H9 (cell line): ENCODE results near the gene DDX60. TPM values are rescaled to one million over a fixed set of nuclear protein-coding genes. Genes with fewer than 3 reads are reported as not detected.

Experiments used
- DNase-seq: peaks from one replicate; pipeline ENCODE4 v3.0.0-alpha.2; 2017
- H2AFZ ChIP-seq: one replicate; pipeline ENCODE4 v1.6.1; 2013; ENCODE audit warnings: mild to moderate bottlenecking, low read length, control low read depth, moderate library complexity
- H2AK5ac ChIP-seq: 2 replicates; pipeline ENCODE4 v1.6.1; 2013; ENCODE audit warnings: low read length, control low read depth, mixed read lengths; ENCODE audit not compliant: insufficient read length
- H2BK120ac ChIP-seq: one replicate; pipeline ENCODE4 v1.6.1; 2013; ENCODE audit warnings: low read depth, mild to moderate bottlenecking, low read length, control low read depth, inconsistent platforms; ENCODE audit not compliant: poor library complexity, severe bottlenecking
- H2BK12ac ChIP-seq: 2 replicates; pipeline ENCODE4 v1.6.1; 2013; ENCODE audit warnings: low read length, control low read depth, mixed read lengths, low read depth; ENCODE audit not compliant: insufficient read length
- H2BK15ac ChIP-seq: 2 replicates; pipeline ENCODE4 v1.6.1; 2013; ENCODE audit warnings: low read depth, low read length, control low read depth
- H2BK20ac ChIP-seq: one replicate; pipeline ENCODE4 v1.6.1; 2013; ENCODE audit warnings: low read depth, mild to moderate bottlenecking, low read length, control low read depth, inconsistent platforms; ENCODE audit not compliant: poor library complexity, severe bottlenecking
- H2BK5ac ChIP-seq: 2 replicates; pipeline ENCODE4 v1.6.1; 2013; ENCODE audit warnings: low read length, control low read depth, mixed read lengths; ENCODE audit not compliant: insufficient read length
- H3K14ac ChIP-seq: 2 replicates; pipeline ENCODE4 v1.6.1; 2013; ENCODE audit warnings: low read length, control low read depth; ENCODE audit not compliant: insufficient read depth
- H3K18ac ChIP-seq: 2 replicates; pipeline ENCODE4 v1.6.1; 2013; ENCODE audit warnings: low read depth, mild to moderate bottlenecking, mixed read lengths, low read length, control low read depth; ENCODE audit not compliant: insufficient read length
- H3K23ac ChIP-seq: 2 replicates; pipeline ENCODE4 v1.6.1; 2013; ENCODE audit warnings: low read length, control low read depth, mixed read lengths, low read depth; ENCODE audit not compliant: insufficient read length
- H3K23me2 ChIP-seq: 2 replicates; pipeline ENCODE4 v1.6.1; 2013; ENCODE audit warnings: low read depth, mild to moderate bottlenecking, mixed read lengths, low read length, control low read depth; ENCODE audit not compliant: insufficient read length, poor library complexity, severe bottlenecking
- H3K27ac ChIP-seq: 2 replicates; pipeline ENCODE4 v1.5.1; 2013; ENCODE audit warnings: low read length, control low read depth, mixed read lengths, low read depth; ENCODE audit not compliant: insufficient read length
- H3K27me3 ChIP-seq: 2 replicates; pipeline ENCODE4 v1.6.1; 2013; ENCODE audit warnings: low read length, control low read depth, inconsistent platforms; ENCODE audit not compliant: insufficient read depth
- H3K4ac ChIP-seq: 2 replicates; pipeline ENCODE4 v1.6.1; 2013; ENCODE audit warnings: low read depth, mild to moderate bottlenecking, control low read depth, inconsistent platforms, low read length, moderate library complexity
- H3K4me1 ChIP-seq: 2 replicates; pipeline ENCODE4 v1.6.1; 2013; ENCODE audit warnings: low read length, control low read depth, inconsistent platforms; ENCODE audit not compliant: insufficient read depth
- H3K4me2 ChIP-seq: 2 replicates; pipeline ENCODE4 v1.6.1; 2013; ENCODE audit warnings: low read length, control low read depth, mixed read lengths; ENCODE audit not compliant: insufficient read length, insufficient read depth
- H3K56ac ChIP-seq: 2 replicates; pipeline ENCODE4 v1.6.1; 2013; ENCODE audit warnings: low read depth, mild to moderate bottlenecking, mixed read lengths, low read length, control low read depth; ENCODE audit not compliant: insufficient read length
- H3K79me1 ChIP-seq: 2 replicates; pipeline ENCODE4 v1.6.1; 2013; ENCODE audit warnings: low read depth, mild to moderate bottlenecking, moderate library complexity, low read length, control low read depth, inconsistent platforms; ENCODE audit not compliant: insufficient read depth, poor library complexity, severe bottlenecking
- H3K79me2 ChIP-seq: 2 replicates; pipeline ENCODE4 v1.6.1; 2013; ENCODE audit warnings: low read length, control low read depth, inconsistent platforms; ENCODE audit not compliant: insufficient read depth
- H3K9ac ChIP-seq: 2 replicates; pipeline ENCODE4 v1.6.1; 2013; ENCODE audit warnings: low read length, control low read depth, mixed read lengths; ENCODE audit not compliant: insufficient read length; ENCODE audit errors: extremely low read depth
- H3K9me3 ChIP-seq: one replicate; pipeline ENCODE4 v1.6.1; 2013; ENCODE audit warnings: low read depth, low read length, inconsistent platforms; ENCODE audit not compliant: control insufficient read depth
- H3T11ph ChIP-seq: one replicate; pipeline ENCODE4 v1.6.1; 2013; ENCODE audit warnings: mild to moderate bottlenecking, low read length, control low read depth, inconsistent platforms
- H4K20me1 ChIP-seq: one replicate; pipeline ENCODE4 v1.6.1; 2013; ENCODE audit not compliant: control insufficient read depth, insufficient read length, insufficient read depth
- H4K5ac ChIP-seq: 2 replicates; pipeline ENCODE4 v1.6.1; 2013; ENCODE audit warnings: low read depth, mild to moderate bottlenecking, mixed read lengths, low read length, control low read depth; ENCODE audit not compliant: insufficient read length
- H4K8ac ChIP-seq: replicated peaks from 2 replicates; pipeline ENCODE4 v1.6.1; 2013; ENCODE audit warnings: low read length, control low read depth, mixed read lengths, low read depth; ENCODE audit not compliant: insufficient read length
- H4K91ac ChIP-seq: 2 replicates; pipeline ENCODE4 v1.6.1; 2013; ENCODE audit warnings: low read depth, mild to moderate bottlenecking, moderate library complexity, mixed read lengths, low read length, control low read depth; ENCODE audit not compliant: insufficient read length
- H3K27ac Mint-ChIP-seq, 3 experiments: 2 replicates in 2 of 3; 3 replicates in 1 of 3; pipeline ENCODE4 v1.8.0; 2020 to 2021; ENCODE audit warnings: mixed read lengths in 3 of 3, mild to moderate bottlenecking in 1 of 3, moderate library complexity in 1 of 3
- H3K27me3 Mint-ChIP-seq: 2 replicates; pipeline ENCODE4 v1.8.0; 2021; ENCODE audit warnings: low read depth, mild to moderate bottlenecking, moderate library complexity, mixed read lengths
- H3K36me3 Mint-ChIP-seq, 3 experiments: 2 replicates in 2 of 3; 3 replicates in 1 of 3; pipeline ENCODE4 v1.8.0; 2020 to 2021; ENCODE audit warnings: low read depth in 3 of 3, mixed read lengths in 3 of 3; ENCODE audit not compliant: insufficient read depth in 1 of 3
- H3K4me1 Mint-ChIP-seq, 2 experiments: 2 replicates each; pipeline ENCODE4 v1.8.0; 2020; ENCODE audit warnings: mixed read lengths in 2 of 2
- H3K4me3 Mint-ChIP-seq, 2 experiments: 2 replicates in 1 of 2; 3 replicates in 1 of 2; pipeline ENCODE4 v1.8.0; 2020 to 2021; ENCODE audit warnings: mild to moderate bottlenecking in 2 of 2, mixed read lengths in 2 of 2, moderate library complexity in 1 of 2
- H3K9me3 Mint-ChIP-seq, 2 experiments: 2 replicates in 1 of 2; 3 replicates in 1 of 2; pipeline ENCODE4 v1.8.0; 2020; ENCODE audit warnings: mild to moderate bottlenecking in 2 of 2, mixed read lengths in 2 of 2, moderate library complexity in 1 of 2
- CTCF ChIP-seq: fragments of 200-600 bp; sonication (generic); conservative IDR thresholded peaks from 3 replicates; pipeline ENCODE4 v1.8.0; 2021; ENCODE audit warnings: antibody characterized with exemption, mild to moderate bottlenecking
- WGBS: extraction: QIAGEN DNeasy Blood & Tissue Kit; methylation state at CpG from one replicate; pipeline ENCODE4 v1.1.7; 2013; ENCODE audit warnings: missing lambda C conversion rate, low lambda C conversion rate, mixed read lengths; ENCODE audit not compliant: insufficient read length; ENCODE audit errors: extremely low coverage; 5-methylcytosine and 5-hydroxymethylcytosine counted together
- total RNA-seq: library from RNA; stranded (reverse); gene quantifications from 2 replicates; pipeline ENCODE4 v1.2.1, GENCODE V29; 2021

DDX60 gene
- total RNA-seq, 1 experiment from 2014 or later: 3.9 TPM

DNA sequence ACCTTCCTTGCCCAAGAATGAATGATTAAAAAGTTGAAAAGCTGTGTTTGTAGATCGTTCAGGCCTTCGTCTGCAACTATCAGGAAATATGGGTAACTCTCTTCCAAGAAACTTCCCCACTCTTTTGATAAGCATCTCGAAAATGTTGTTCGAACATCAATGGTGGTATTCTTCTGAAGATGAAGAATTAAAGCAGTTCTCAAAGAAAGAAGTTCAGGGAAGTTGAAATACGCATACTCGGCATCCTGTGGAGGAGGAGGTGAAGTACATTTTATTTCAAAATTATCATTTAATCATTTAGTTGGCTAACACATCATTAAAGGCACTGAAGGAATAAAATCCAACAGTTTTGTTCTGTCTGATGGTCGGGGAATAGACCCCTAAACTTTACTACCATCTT lies 12.1 kb downstream of the DDX60 start:
- Histone ChIP-seq H3K4ac (no peak overlapping the region), H2BK5ac (no peak overlapping the region), H3K27ac (no peak overlapping the region), H3K4me2 (no peak overlapping the region), H3K9ac (no peak overlapping the region), H3K14ac (no peak overlapping the region), H3K9me3 (no peaks in the 10 kb centered on the region), H3T11ph (no peak overlapping the region), H4K5ac (no peak overlapping the region), H2BK120ac (no peak overlapping the region), H3K79me2 (no peaks in the 10 kb centered on the region), H3K18ac (no peak overlapping the region), H3K56ac (no peak overlapping the region), H3K79me1 (no peaks in the 10 kb centered on the region), H4K20me1 (no peaks in the 10 kb centered on the region), H3K4me1 (no peaks in the 10 kb centered on the region), H2BK15ac (no peak overlapping the region), H4K8ac (no peak overlapping the region), H2BK20ac (no peak overlapping the region), H2AFZ (no peak overlapping the region), H2AK5ac (no peak overlapping the region), H4K91ac (no peak overlapping the region), H3K27me3 (no peaks in the 10 kb centered on the region), H3K23me2 (no peaks in the 10 kb centered on the region), H2BK12ac (no peak overlapping the region), H3K23ac (no peak overlapping the region)
- no CpG with 5 or more reads among the region's 7 CpGs for WGBS
- no peak for TF ChIP-seq CTCF
- Mint-ChIP-seq H3K9me3 (no peaks in the 10 kb centered on the region), H3K36me3 (no peaks in the 10 kb centered on the region), H3K27me3 (no peaks in the 10 kb centered on the region), H3K4me3 (no peak overlapping the region), H3K4me1 (no peaks in the 10 kb centered on the region), H3K27ac (no peak overlapping the region)
- no peak for DNase-seq
